Endothelial cell of umbilical vein (primary cell): ENCODE measurements around the gene CCDC146. TPM values are rescaled to one million over a fixed set of nuclear protein-coding genes. Genes with fewer than 3 reads are reported as not detected.

ENCODE experiments used
- BruUV-seq: library from RNA; stranded (reverse); fragments of 400-500 nt; replicated peaks from 2 replicates; lab custom pipeline; 2021; lab: Mats Ljungman, UMichigan
- CTCF ChIA-PET: fragments of 300-600, 350-600 bp; sonication (Branson Sonifier 250); formaldehyde crosslinking; loops from one replicate; lab custom pipeline; 2021; ENCODE audit warnings: antibody characterized with exemption, inconsistent platforms; lab: Charles Lee
- POLR2A ChIA-PET: fragments of 300-600, 350-600 bp; sonication (Branson Sonifier 250); formaldehyde crosslinking; loops from one replicate; lab custom pipeline; 2021; ENCODE audit warnings: antibody characterized with exemption, inconsistent platforms; lab: Charles Lee
- DNase-seq: peaks from one replicate; pipeline ENCODE4 v3.0.0-alpha.2; 2011; ENCODE audit warnings: low read depth, low spot score
- FAIRE-seq: peaks from 2 replicates; lab custom pipeline; 2011; peaks lifted over from hg19 to GRCh38; lab: Jason Lieb, UNC
- H2AFZ ChIP-seq: 2 replicates; pipeline ENCODE4 v1.6.0; 2012; ENCODE audit warnings: low read depth, low read length, control low read depth, inconsistent platforms
- H3K27ac ChIP-seq: 2 replicates; pipeline ENCODE4 v1.5.1; 2011; ENCODE audit warnings: low read depth, mild to moderate bottlenecking, control low read depth, low read length, moderate library complexity; ENCODE audit not compliant: insufficient read depth
- H3K27me3 ChIP-seq, 2 experiments: 2 replicates each; pipeline versions ENCODE4 v1.6.0 to v1.6.1; 2011; ENCODE audit warnings: low read length in 2 of 2, mixed read lengths in 1 of 2; ENCODE audit not compliant: control insufficient read depth in 2 of 2, insufficient read depth in 2 of 2
- H3K36me3 ChIP-seq, 2 experiments: 2 replicates in 1 of 2; 3 replicates in 1 of 2; pipeline ENCODE4 v1.5.1; 2011; ENCODE audit warnings: low read length in 2 of 2, mild to moderate bottlenecking in 1 of 2, moderate library complexity in 1 of 2; ENCODE audit not compliant: control insufficient read depth in 2 of 2, insufficient read depth in 2 of 2; ENCODE audit errors: extremely low read depth in 1 of 2
- H3K4me1 ChIP-seq: 3 replicates; pipeline ENCODE4 v1.5.1; 2011; ENCODE audit warnings: mild to moderate bottlenecking, low read length; ENCODE audit not compliant: control insufficient read depth, insufficient read depth; ENCODE audit errors: extremely low read depth
- H3K4me2 ChIP-seq: 2 replicates; pipeline ENCODE4 v1.6.1; 2011; ENCODE audit warnings: low read length, control low read depth, mixed read lengths; ENCODE audit not compliant: insufficient read depth
- H3K4me3 ChIP-seq, 3 experiments: fragments of 200-600 bp in 1 of 3; sonication (generic), shearing (Covaris generic) in 1 of 3; replicated peaks in 1 of 3; 2 replicates each; pipeline ENCODE4 v1.5.1; 2011 to 2016; ENCODE audit warnings: control low read depth in 3 of 3, low read length in 3 of 3, mild to moderate bottlenecking in 2 of 3, inconsistent platforms in 1 of 3, low read depth in 1 of 3, moderate library complexity in 1 of 3; ENCODE audit not compliant: insufficient read depth in 1 of 3
- H3K79me2 ChIP-seq: 2 replicates; pipeline ENCODE4 v1.6.0; 2012; ENCODE audit warnings: low read length, inconsistent platforms; ENCODE audit not compliant: control insufficient read depth, insufficient read depth
- H3K9ac ChIP-seq: replicated peaks from 2 replicates; pipeline ENCODE3; 2011; ENCODE audit warnings: low read length, control low read depth; ENCODE audit not compliant: insufficient read depth; ENCODE audit errors: extremely low read depth
- H3K9me1 ChIP-seq: replicated peaks from 3 replicates; pipeline ENCODE4 v1.6.0; 2011; ENCODE audit warnings: mild to moderate bottlenecking, low read length; ENCODE audit not compliant: control insufficient read depth, insufficient read depth; ENCODE audit errors: extremely low read depth
- H3K9me3 ChIP-seq: replicated peaks from 2 replicates; pipeline ENCODE4 v1.5.1; 2012; ENCODE audit warnings: low read length, inconsistent platforms; ENCODE audit not compliant: control insufficient read depth, insufficient read depth
- H4K20me1 ChIP-seq: replicated peaks from 2 replicates; pipeline ENCODE3; 2011; ENCODE audit warnings: mild to moderate bottlenecking, low read length; ENCODE audit not compliant: control insufficient read depth, insufficient read depth; ENCODE audit errors: extremely low read depth
- CTCF ChIP-seq, 2 donors: IDR thresholded peaks; 1 replicate in 1 of 2; 2 replicates in 1 of 2; pipeline ENCODE4 v1.5.1; 2011; ENCODE audit warnings: low read length in 2 of 2, mild to moderate bottlenecking in 2 of 2, moderate library complexity in 2 of 2, control low read depth in 1 of 2, inconsistent platforms in 1 of 2, low read depth in 1 of 2; ENCODE audit not compliant: insufficient read depth in 1 of 2; ENCODE audit errors: extremely low read depth in 1 of 2
- EZH2 ChIP-seq: IDR thresholded peaks from 2 replicates; pipeline ENCODE4 v1.6.1; 2012; ENCODE audit warnings: borderline replicate concordance, low read depth, mild to moderate bottlenecking, moderate library complexity, low read length, inconsistent platforms; ENCODE audit not compliant: severe bottlenecking
- FOS ChIP-seq: IDR thresholded peaks from 2 replicates; pipeline ENCODE4 v1.6.1; 2011; ENCODE audit warnings: mild to moderate bottlenecking, low read length, moderate library complexity, borderline replicate concordance; ENCODE audit not compliant: insufficient read depth
- GATA2 ChIP-seq: IDR thresholded peaks from 2 replicates; pipeline ENCODE4 v1.7.0; 2011; ENCODE audit warnings: low read depth, mild to moderate bottlenecking, moderate library complexity, mixed read lengths, low read length; ENCODE audit not compliant: insufficient read length, insufficient read depth
- JUN ChIP-seq: IDR thresholded peaks from 2 replicates; pipeline ENCODE4 v1.6.1; 2011; ENCODE audit warnings: borderline replicate concordance, low read depth; ENCODE audit not compliant: insufficient read length, insufficient read depth
- MAX ChIP-seq: IDR thresholded peaks from 2 replicates; pipeline ENCODE4 v1.6.1; 2011; ENCODE audit not compliant: insufficient read depth, insufficient read length
- MYC ChIP-seq: IDR thresholded peaks from one replicate; pipeline ENCODE4 v1.6.1; 2011; ENCODE audit warnings: mild to moderate bottlenecking, low read depth, low read length
- POLR2A ChIP-seq: IDR thresholded peaks from 2 replicates; pipeline ENCODE4 v1.6.1; 2012; ENCODE audit warnings: low read depth, mild to moderate bottlenecking, control low read depth, low read length
- POLR2AphosphoS5 ChIP-seq: IDR thresholded peaks from 2 replicates; pipeline ENCODE4 v1.6.1; 2012; ENCODE audit warnings: low read depth, mild to moderate bottlenecking, control low read depth, low read length, moderate library complexity; ENCODE audit not compliant: insufficient read depth
- dilution Hi-C: fragments of 300-500 bp; cut with MboI; formaldehyde crosslinking; loops from one replicate; pipeline ENCODE4 v1.15.0; 2019; ENCODE audit warnings: low sequenced_read_pairs; ENCODE audit not compliant: extremely low pct_ligation_motif_present
- intact Hi-C: fragments of 100-400 bp; cut with micrococcal nuclease; formaldehyde crosslinking; loops from one replicate; pipeline ENCODE4 v1.10.0; 2022
- polyA plus RNA-seq, 4 experiments: library from polyadenylated mRNA; depleted of rRNA in 3 of 4; stranded (reverse) in 3 of 4; unstranded in 1 of 4; fragments of >200 nt; gene quantifications; 2 replicates each; pipeline versions ENCODE4 v1.2.1 to v1.2.3, GENCODE V29; 2011 to 2012; ENCODE audit warnings: missing spikeins in 1 of 4
- total RNA-seq: library from RNA; stranded (reverse); gene quantifications from 2 replicates; pipeline ENCODE4 v1.2.3, GENCODE V29; 2021

The CCDC146 gene
- total and polyA plus RNA-seq, 2 donors (not counting 3 experiments of a cell fraction or from before 2014, with no cell fraction given) = 0.65 to 2.2 TPM

- dilution Hi-C loops (no loop called here), intact Hi-C loops (no loop called here)
- FAIRE-seq (no peak), DNase-seq (no peak)
- POLR2A ChIA-PET = no interaction called here
- Histone ChIP-seq H3K9me1 (no peaks in the 10 kb centered on the region), H3K27me3 (peaks cover 0 to 7% of the 10 kb centered on the region in 2 experiments), H3K4me3 (no peak overlapping the region), H2AFZ (no peak overlapping the region), H3K4me1 (no peaks in the 10 kb centered on the region), H3K9me3 (no peaks in the 10 kb centered on the region), H3K36me3 (no peaks in the 10 kb centered on the region), H3K9ac (no peak overlapping the region), H4K20me1 (no peaks in the 10 kb centered on the region), H3K79me2 (no peaks in the 10 kb centered on the region), H3K4me2 (no peak overlapping the region), H3K27ac (no peak overlapping the region)
- CTCF ChIA-PET = interaction anchor here (0.6 to 1.0 kb wide), 2 partner anchors 45 to 129 kb away, joined by 3 read pairs; no protein-coding TSS in a partner anchor
- TF ChIP-seq MYC (no peak), POLR2AphosphoS5 (no peak), MAX (no peak), JUN (no peak), CTCF (IDR thresholded peaks at IDR 0.05; ENCODE audit: extremely low read depth in 1 of 2, insufficient read depth in 1 of 2, low read depth in 1 of 2, low read length in 2 of 2) (no peak), POLR2A (no peak), FOS (no peak), EZH2 (no peak), GATA2 (no peak)
- no TSS peak for BruUV-seq
Measured at GRCh38 chr7:77202481-77202976, 80.1 kb downstream of the CCDC146 start.
